Ishikawa (cell line): ENCODE data around the gene PTPRM.

Experiments
- CEBPB ChIP-seq: IDR thresholded peaks from 2 replicates; pipeline ENCODE4 v1.6.1; 2012
- CREB1 ChIP-seq: IDR thresholded peaks from 2 replicates; pipeline ENCODE4 v1.6.1; 2012; ENCODE audit warnings: low read depth
- EGR1 ChIP-seq: IDR thresholded peaks from 2 replicates; pipeline ENCODE4 v1.6.1; 2012
- EP300 ChIP-seq: IDR thresholded peaks from 2 replicates; pipeline ENCODE4 v1.6.1; 2012; ENCODE audit warnings: borderline replicate concordance
- FOXM1 ChIP-seq: IDR thresholded peaks from 2 replicates; pipeline ENCODE4 v1.6.1; 2012; ENCODE audit warnings: low read depth, borderline replicate concordance
- MAX ChIP-seq: IDR thresholded peaks from 2 replicates; pipeline ENCODE4 v1.6.1; 2012
- NFIC ChIP-seq: IDR thresholded peaks from 2 replicates; pipeline ENCODE4 v1.6.1; 2012
- RAD21 ChIP-seq: IDR thresholded peaks from 2 replicates; pipeline ENCODE4 v1.6.1; 2012; ENCODE audit warnings: low read depth
- REST ChIP-seq: IDR thresholded peaks from 2 replicates; pipeline ENCODE4 v1.6.1; 2012; ENCODE audit warnings: low read depth, mild to moderate bottlenecking
- TAF1 ChIP-seq: IDR thresholded peaks from 2 replicates; pipeline ENCODE4 v1.6.1; 2012; ENCODE audit warnings: low read depth, mild to moderate bottlenecking
- TCF12 ChIP-seq: IDR thresholded peaks from 2 replicates; pipeline ENCODE4 v1.6.1; 2012; ENCODE audit warnings: low read depth
- TEAD4 ChIP-seq: IDR thresholded peaks from 2 replicates; pipeline ENCODE4 v1.6.1; 2012
- USF1 ChIP-seq: IDR thresholded peaks from 2 replicates; pipeline ENCODE4 v1.6.1; 2012
- YY1 ChIP-seq: IDR thresholded peaks from 2 replicates; pipeline ENCODE4 v1.6.1; 2012; ENCODE audit warnings: low read depth
- ZBTB7A ChIP-seq: IDR thresholded peaks from 2 replicates; pipeline ENCODE4 v1.6.1; 2012; ENCODE audit warnings: low read depth

The PTPRM gene

GRCh38 chr18:7749008-7749405, 181.9 kb downstream of the PTPRM start:
- TF ChIP-seq TEAD4 (no peak), YY1 (no peak), CEBPB (no peak), EGR1 (no peak), TAF1 (no peak), CREB1 (no peak), FOXM1 (no peak), USF1 (no peak)

- no peak for TF ChIP-seq EP300
- no peak for TF ChIP-seq TCF12
- TF ChIP-seq TEAD4, result no peak
- no peak for TF ChIP-seq EGR1
- TF ChIP-seq CREB1, result no peak
- no peak for TF ChIP-seq MAX
- no peak for TF ChIP-seq TAF1
- TF ChIP-seq ZBTB7A, result no peak
- TF ChIP-seq USF1, result no peak
- TF ChIP-seq RAD21, result no peak
- TF ChIP-seq REST, result no peak
These were observed 182.4 kb downstream of the PTPRM start for GRCh38 chr18:7749510-7749981.

- TF ChIP-seq FOXM1 (no peak), CREB1 (no peak), TEAD4 (no peak), EGR1 (no peak), USF1 (no peak), YY1 (no peak), MAX (no peak), RAD21 (no peak), TAF1 (no peak), REST (no peak), NFIC (no peak), EP300 (no peak), CEBPB (no peak), ZBTB7A (no peak), TCF12 (no peak)
These were observed 183.1 kb downstream of the PTPRM start for GRCh38 chr18:7750095-7750663.

GRCh38 chr18:7750966-7751365, 183.8 kb downstream of the PTPRM start:
- TF ChIP-seq REST (no peak), USF1 (no peak), EP300 (no peak), ZBTB7A (no peak), TAF1 (no peak)
